AG09309 (cell line): ENCODE data around the gene EMC6.
"Not testable (repeated sequence)": the region's sequence is repeated elsewhere in the genome, so short reads cannot be mapped to it uniquely, and the experiment has no call there.

Source experiments
- DNase-seq: peaks from one replicate; pipeline ENCODE4 v3.0.0-alpha.2; 2010; ENCODE audit warnings: low read depth
- H3K4me3 ChIP-seq: 2 replicates; pipeline ENCODE4 v1.5.1; 2011; ENCODE audit warnings: mild to moderate bottlenecking, low read depth, low read length, moderate library complexity; ENCODE audit not compliant: control insufficient read depth
- TF ChIP-seq, protein P1 (sequence below): IDR thresholded peaks from 2 replicates; pipeline ENCODE4 v1.5.1; 2011; ENCODE audit warnings: mild to moderate bottlenecking, low read depth, low read length, inconsistent platforms; ENCODE audit not compliant: insufficient read depth, control insufficient read depth; ENCODE audit errors: missing control alignments

The EMC6 gene

DNA sequence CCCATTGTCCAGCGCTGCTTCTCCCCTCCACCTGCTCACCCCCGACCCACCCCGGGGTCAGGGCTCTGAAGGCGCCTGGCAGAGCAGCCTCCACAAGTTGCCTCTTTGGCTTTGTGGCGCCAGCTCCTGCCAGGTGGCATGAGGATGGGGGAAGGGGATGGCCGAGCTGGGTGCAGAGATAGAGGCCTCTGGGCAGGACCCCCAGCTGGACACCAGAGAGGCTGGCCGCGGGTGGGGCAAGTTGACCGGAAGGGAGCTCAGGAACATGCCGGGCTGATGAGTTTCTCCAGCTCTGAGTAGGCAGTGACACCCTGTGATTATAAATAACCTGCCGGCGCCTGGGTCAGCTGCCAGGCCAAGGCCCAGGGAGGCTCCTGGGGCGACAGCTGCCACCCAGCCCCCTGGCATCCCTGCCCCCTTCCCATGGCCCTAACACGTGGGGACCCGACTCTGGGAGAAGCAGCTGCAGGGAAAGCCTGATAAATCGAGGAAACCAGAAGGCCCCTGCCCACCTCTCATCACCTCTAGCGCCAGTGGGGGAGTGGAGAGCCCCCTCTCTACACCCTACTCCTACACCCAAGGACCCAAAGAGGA is 26.6 kb downstream of the EMC6 start:
- no peak for DNase-seq
- H3K4me3 ChIP-seq = peak overlapping the region; percentile 56
- TF ChIP-seq, protein P1, sequence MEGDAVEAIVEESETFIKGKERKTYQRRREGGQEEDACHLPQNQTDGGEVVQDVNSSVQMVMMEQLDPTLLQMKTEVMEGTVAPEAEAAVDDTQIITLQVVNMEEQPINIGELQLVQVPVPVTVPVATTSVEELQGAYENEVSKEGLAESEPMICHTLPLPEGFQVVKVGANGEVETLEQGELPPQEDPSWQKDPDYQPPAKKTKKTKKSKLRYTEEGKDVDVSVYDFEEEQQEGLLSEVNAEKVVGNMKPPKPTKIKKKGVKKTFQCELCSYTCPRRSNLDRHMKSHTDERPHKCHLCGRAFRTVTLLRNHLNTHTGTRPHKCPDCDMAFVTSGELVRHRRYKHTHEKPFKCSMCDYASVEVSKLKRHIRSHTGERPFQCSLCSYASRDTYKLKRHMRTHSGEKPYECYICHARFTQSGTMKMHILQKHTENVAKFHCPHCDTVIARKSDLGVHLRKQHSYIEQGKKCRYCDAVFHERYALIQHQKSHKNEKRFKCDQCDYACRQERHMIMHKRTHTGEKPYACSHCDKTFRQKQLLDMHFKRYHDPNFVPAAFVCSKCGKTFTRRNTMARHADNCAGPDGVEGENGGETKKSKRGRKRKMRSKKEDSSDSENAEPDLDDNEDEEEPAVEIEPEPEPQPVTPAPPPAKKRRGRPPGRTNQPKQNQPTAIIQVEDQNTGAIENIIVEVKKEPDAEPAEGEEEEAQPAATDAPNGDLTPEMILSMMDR = no peak

GRCh38 chr17:3695723-3696411 is 27.3 kb downstream of the EMC6 start, which contains the start of gene P2RX5:
Gene P2RX5 (minus strand): TSS chr17:3696155. CDS start chr17:3696005, 150 bp downstream.
- TF ChIP-seq, protein P1 = no peak
- peak within 1 kb of the TSS; percentile 56 for H3K4me3 ChIP-seq
- no peak for DNase-seq

GRCh38 chr17:3697103-3697476 is 28.5 kb downstream of the EMC6 start:
- no peak overlapping the region for H3K4me3 ChIP-seq
- no peak for DNase-seq
- TF ChIP-seq, protein P1 = no peak

GRCh38 chr17:3698139-3698538 is 29.5 kb downstream of the EMC6 start:
- TF ChIP-seq, protein P1 = no peak

GRCh38 chr17:3699951-3700350 is 31.3 kb downstream of the EMC6 start:
- DNase-seq = no peak
- TF ChIP-seq, protein P1 = no peak
- H3K4me3 ChIP-seq = no peak overlapping the region

More at GRCh38 chr17:3698139-3698538, 29.5 kb downstream of the EMC6 start:
- H3K4me3 ChIP-seq = no peak overlapping the region
- DNase-seq = no peak

- not testable (repeated sequence) for DNase-seq, H3K4me3 ChIP-seq
Observed at GRCh38 chr17:3702041-3702539, 33.5 kb downstream of the EMC6 start.
